ENCODE measurements around the gene E2F2. TPM values are rescaled to one million over a fixed set of nuclear protein-coding genes. Genes with fewer than 3 reads are reported as not detected.

The E2F2 gene
- 10 to 100 TPM in 1 of 8 experiments, 1 to 10 TPM in 3, under 1 TPM in 4; 0.21 to 18.5 (median 0.92) TPM for total RNA-seq

GRCh38 chr1:23530747-23531561 lies at the start of gene E2F2:
Gene E2F2 (minus strand): TSS chr1:23531233. CDS start chr1:23530793, 440 bp downstream.
- ATAC-seq (replicated peaks in 6 of 8) = peak; percentile 70 to 98 (median 96)
- Histone ChIP-seq H3K4me1 (replicated peaks in 1 of 2) (peaks cover 7 to 14% of the 10 kb centered on the region in 2 donors), H3K27ac (peak within 1 kb of the TSS in 1 of 2 donors; percentile 56), H3K4me3 (peak within 1 kb of the TSS; percentile 35 to 78 (median 62))
- in situ Hi-C loops (cut with MboI; ENCODE audit: low pct_unique_long_range_greater_than_20kb in 2 of 9, low sequenced_read_pairs in 9 of 9, unreplicated experiment in 9 of 9) = no loop called here
- WGBS, 10 experiments = 0 to 2% (median 0%) methylated on average over 1 to 10 of the region's 85 CpGs; no CpG with 5 or more reads in 4 of the 10 experiments

GRCh38 chr1:23578997-23579363 lies 47.9 kb upstream of the E2F2 start:
- Histone ChIP-seq H3K4me3 (no peak overlapping the region), H3K4me1 (replicated peaks in 1 of 2) (peaks cover 8 to 13% of the 10 kb centered on the region in 2 donors), H3K27ac (no peak overlapping the region)
- 20 to 100% (median 93%) methylated on average over 1 to 6 of the region's 6 CpGs; no CpG with 5 or more reads in 2 of the 10 experiments for WGBS, 10 experiments
- no peak for ATAC-seq (replicated peaks in 6 of 8)
- in situ Hi-C loops (cut with MboI; ENCODE audit: low pct_unique_long_range_greater_than_20kb in 2 of 9, low sequenced_read_pairs in 9 of 9, unreplicated experiment in 9 of 9) = no loop called here

- no peak overlapping the region for H3K4me3 ChIP-seq
- 70 to 100% (median 94%) methylated on average over 1 to 4 of the region's 4 CpGs; no CpG with 5 or more reads in 1 of the 10 experiments for WGBS, 10 experiments
- peak in 1 of 8 experiments; percentile 2 for ATAC-seq (replicated peaks in 6 of 8)
- in situ Hi-C loops (cut with MboI; ENCODE audit: low pct_unique_long_range_greater_than_20kb in 2 of 9, low sequenced_read_pairs in 9 of 9, unreplicated experiment in 9 of 9) = no loop called here
- H3K27ac ChIP-seq = no peak overlapping the region
- H3K4me1 ChIP-seq (replicated peaks in 1 of 2) = peaks cover 8 to 13% of the 10 kb centered on the region in 2 donors
These were observed 47.4 kb upstream of the E2F2 start for GRCh38 chr1:23578311-23578996.

GRCh38 chr1:23577056-23578004 lies 46.3 kb upstream of the E2F2 start:
- peak in 3 of 8 experiments; percentile 81 to 95 (median 86) for ATAC-seq (replicated peaks in 6 of 8)
- in situ Hi-C loops (cut with MboI; ENCODE audit: low pct_unique_long_range_greater_than_20kb in 2 of 9, low sequenced_read_pairs in 9 of 9, unreplicated experiment in 9 of 9) = no loop called here
- peaks cover 8 to 13% of the 10 kb centered on the region in 2 donors for H3K4me1 ChIP-seq (replicated peaks in 1 of 2)
- no peak overlapping the region for H3K27ac ChIP-seq
- no peak overlapping the region for H3K4me3 ChIP-seq
- WGBS, 10 experiments = 5 to 81% (median 70%) methylated on average over 1 to 11 of the region's 11 CpGs; no CpG with 5 or more reads in 2 of the 10 experiments

- Histone ChIP-seq H3K4me3 (no peak overlapping the region), H3K4me1 (replicated peaks in 1 of 2) (peaks cover 8 to 13% of the 10 kb centered on the region in 2 donors), H3K27ac (no peak overlapping the region)
- in situ Hi-C loops (cut with MboI; ENCODE audit: low pct_unique_long_range_greater_than_20kb in 2 of 9, low sequenced_read_pairs in 9 of 9, unreplicated experiment in 9 of 9) = no loop called here
- WGBS, 10 experiments = 60 to 100% (median 83%) methylated on average over 1 to 7 of the region's 7 CpGs; no CpG with 5 or more reads in 1 of the 10 experiments
- ATAC-seq (replicated peaks in 6 of 8) = no peak
These were observed 45.5 kb upstream of the E2F2 start for GRCh38 chr1:23576338-23577055.

- 67 to 100% (median 86%) methylated on average over 1 to 5 of the region's 5 CpGs; no CpG with 5 or more reads in 3 of the 10 experiments for WGBS, 10 experiments
- no peak overlapping the region for H3K27ac ChIP-seq
- no peak overlapping the region for H3K4me3 ChIP-seq
- ATAC-seq (replicated peaks in 6 of 8) = no peak
- in situ Hi-C loops (cut with MboI; ENCODE audit: low pct_unique_long_range_greater_than_20kb in 2 of 9, low sequenced_read_pairs in 9 of 9, unreplicated experiment in 9 of 9) = no loop called here
- H3K4me1 ChIP-seq (replicated peaks in 1 of 2) = peaks cover 0 to 4% of the 10 kb centered on the region in 2 donors
These were observed 44.3 kb upstream of the E2F2 start for GRCh38 chr1:23575226-23575810.

- no peak for ATAC-seq (replicated peaks in 6 of 8)
- WGBS, 10 experiments = 13 to 88% (median 75%) methylated on average over 1 to 2 of the region's 2 CpGs; no CpG with 5 or more reads in 5 of the 10 experiments
- Histone ChIP-seq H3K27ac (no peak overlapping the region), H3K4me3 (no peak overlapping the region), H3K4me1 (replicated peaks in 1 of 2) (peaks cover 2 to 8% of the 10 kb centered on the region in 2 donors)
- in situ Hi-C loops (cut with MboI; ENCODE audit: low pct_unique_long_range_greater_than_20kb in 2 of 9, low sequenced_read_pairs in 9 of 9, unreplicated experiment in 9 of 9) = no loop called here
These were observed 43.3 kb upstream of the E2F2 start for GRCh38 chr1:23574265-23574754.

GRCh38 chr1:23573574-23574182 lies 42.6 kb upstream of the E2F2 start:
- no peak overlapping the region for H3K27ac ChIP-seq
- H3K4me3 ChIP-seq = no peak overlapping the region
- 57 to 95% (median 64%) methylated on average over 3 to 4 of the region's 4 CpGs; no CpG with 5 or more reads in 1 of the 10 experiments for WGBS, 10 experiments
- peaks cover 9 to 14% of the 10 kb centered on the region in 2 donors for H3K4me1 ChIP-seq (replicated peaks in 1 of 2)
- in situ Hi-C loops (cut with MboI; ENCODE audit: low pct_unique_long_range_greater_than_20kb in 2 of 9, low sequenced_read_pairs in 9 of 9, unreplicated experiment in 9 of 9) = no loop called here
- ATAC-seq (replicated peaks in 6 of 8) = no peak

- Histone ChIP-seq H3K27ac (no peak overlapping the region), H3K4me1 (replicated peaks in 1 of 2) (peaks cover 16 to 18% of the 10 kb centered on the region in 2 donors), H3K4me3 (no peak overlapping the region)
- in situ Hi-C loops (cut with MboI; ENCODE audit: low pct_unique_long_range_greater_than_20kb in 2 of 9, low sequenced_read_pairs in 9 of 9, unreplicated experiment in 9 of 9) = no loop called here
- WGBS, 10 experiments = 60 to 100% (median 88%) methylated on average over 1 to 3 of the region's 3 CpGs; no CpG with 5 or more reads in 5 of the 10 experiments
- no peak for ATAC-seq (replicated peaks in 6 of 8)
These were observed 40.4 kb upstream of the E2F2 start for GRCh38 chr1:23571465-23571864.

- WGBS, 10 experiments = 85 to 100% (median 100%) methylated on average over 1 to 4 of the region's 4 CpGs; no CpG with 5 or more reads in 1 of the 10 experiments
- Histone ChIP-seq H3K27ac (no peak overlapping the region), H3K4me1 (replicated peaks in 1 of 2) (peaks cover 16 to 18% of the 10 kb centered on the region in 2 donors), H3K4me3 (no peak overlapping the region)
- ATAC-seq (replicated peaks in 6 of 8) = no peak
- in situ Hi-C loops (cut with MboI; ENCODE audit: low pct_unique_long_range_greater_than_20kb in 2 of 9, low sequenced_read_pairs in 9 of 9, unreplicated experiment in 9 of 9) = no loop called here
These were observed 39.1 kb upstream of the E2F2 start for GRCh38 chr1:23570001-23570691.

All from motor neuron (in vitro differentiated cells).